GM23248 (cell line): Measurements from ENCODE around the gene CNKSR1.

Experiments
- EZH2 ChIP-seq: fragments of 200-600 bp; sonication (generic); IDR thresholded peaks from 2 replicates; pipeline ENCODE4 v1.6.1; 2018; ENCODE audit warnings: antibody characterized with exemption, mild to moderate bottlenecking; ENCODE audit not compliant: insufficient read depth, poor library complexity, severe bottlenecking
- EZH2phosphoT487 ChIP-seq: fragments of 200-600 bp; sonication (generic); IDR thresholded peaks from 2 replicates; pipeline ENCODE4 v1.6.1; 2018; ENCODE audit warnings: antibody characterized with exemption, moderate library complexity, mild to moderate bottlenecking, low read depth; ENCODE audit not compliant: insufficient read depth

DNA sequence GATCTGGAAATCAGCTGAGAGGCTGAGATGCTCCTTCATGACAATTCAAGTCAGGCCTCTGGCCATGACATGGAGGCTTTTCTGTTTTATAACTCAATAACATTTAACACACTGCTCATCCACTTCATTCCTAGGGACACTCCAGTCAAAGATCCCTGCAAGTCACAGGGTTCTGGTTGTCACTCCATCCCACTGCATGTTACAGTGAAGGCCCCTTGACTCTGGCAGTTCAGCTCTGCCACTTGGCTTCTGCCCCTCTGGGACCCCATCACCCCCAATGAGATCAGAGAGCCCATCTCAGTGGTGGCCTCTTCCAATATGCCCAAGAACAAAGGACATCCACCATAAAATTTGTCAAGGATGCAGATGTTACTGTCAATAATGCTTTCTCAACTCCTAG lies 28.4 kb upstream of the CNKSR1 start:
- TF ChIP-seq EZH2phosphoT487 (no peak), EZH2 (no peak)
